Stomach smooth muscle (tissue), 2 donors: ENCODE measurements around the gene TSFM.

Source experiments
- H3K27ac ChIP-seq: one replicate; pipeline ENCODE4 v1.7.0; 2013; ENCODE audit warnings: mild to moderate bottlenecking, low read length, inconsistent platforms
- H3K27me3 ChIP-seq, 2 donors: one replicate each; pipeline ENCODE4 v1.7.0; 2013; ENCODE audit warnings: low read length in 2 of 2; ENCODE audit not compliant: insufficient read depth in 2 of 2, control insufficient read depth in 1 of 2
- H3K36me3 ChIP-seq, 2 donors: one replicate each; pipeline ENCODE4 v1.7.0; 2013; ENCODE audit warnings: low read length in 2 of 2; ENCODE audit not compliant: control insufficient read depth in 2 of 2, insufficient read depth in 2 of 2
- H3K4me1 ChIP-seq: one replicate; pipeline ENCODE4 v1.7.0; 2013; ENCODE audit warnings: low read length; ENCODE audit not compliant: control insufficient read depth, insufficient read depth
- H3K4me3 ChIP-seq, 2 donors: one replicate each; pipeline ENCODE4 v1.7.0; 2013; ENCODE audit warnings: low read length in 2 of 2
- H3K9ac ChIP-seq, 2 donors: one replicate each; pipeline ENCODE4 v1.7.0; 2013; ENCODE audit warnings: low read length in 2 of 2, mild to moderate bottlenecking in 1 of 2
- H3K9me3 ChIP-seq, 2 donors: one replicate each; pipeline ENCODE4 v1.7.0; 2013; ENCODE audit warnings: low read length in 2 of 2; ENCODE audit not compliant: control insufficient read depth in 2 of 2
- donor health status: healthy.
- donor health status: Pancreatic carcinoma.

Gene TSFM

DNA sequence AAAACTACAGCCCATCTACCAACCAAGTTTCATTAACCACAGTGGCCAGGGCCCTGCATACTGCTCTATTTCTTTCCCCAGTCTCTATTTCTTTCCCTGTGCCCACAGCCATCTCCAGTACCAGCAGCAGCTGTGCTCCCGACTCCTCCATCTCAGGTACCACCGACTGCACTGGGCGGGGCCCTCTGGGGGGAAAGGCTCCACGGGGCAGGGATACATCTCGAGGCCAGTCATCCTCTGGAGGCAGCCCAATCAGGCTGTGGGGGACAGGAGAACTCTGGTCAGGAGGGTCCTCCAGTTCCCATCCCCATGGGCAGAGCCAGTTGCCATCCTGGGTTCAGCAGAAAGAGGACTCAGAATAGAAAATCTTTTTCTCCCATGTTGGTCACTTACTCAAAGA is 33.5 kb upstream of the TSFM start:
- Histone ChIP-seq H3K4me3 (no peak overlapping the region), H3K27ac (no peak overlapping the region), H3K4me1 (peaks cover 26% of the 10 kb centered on the region), H3K36me3 (peaks cover 15% of the 10 kb centered on the region in 2 donors), H3K9ac (no peak overlapping the region), H3K9me3 (no peaks in the 10 kb centered on the region), H3K27me3 (no peaks in the 10 kb centered on the region)

DNA sequence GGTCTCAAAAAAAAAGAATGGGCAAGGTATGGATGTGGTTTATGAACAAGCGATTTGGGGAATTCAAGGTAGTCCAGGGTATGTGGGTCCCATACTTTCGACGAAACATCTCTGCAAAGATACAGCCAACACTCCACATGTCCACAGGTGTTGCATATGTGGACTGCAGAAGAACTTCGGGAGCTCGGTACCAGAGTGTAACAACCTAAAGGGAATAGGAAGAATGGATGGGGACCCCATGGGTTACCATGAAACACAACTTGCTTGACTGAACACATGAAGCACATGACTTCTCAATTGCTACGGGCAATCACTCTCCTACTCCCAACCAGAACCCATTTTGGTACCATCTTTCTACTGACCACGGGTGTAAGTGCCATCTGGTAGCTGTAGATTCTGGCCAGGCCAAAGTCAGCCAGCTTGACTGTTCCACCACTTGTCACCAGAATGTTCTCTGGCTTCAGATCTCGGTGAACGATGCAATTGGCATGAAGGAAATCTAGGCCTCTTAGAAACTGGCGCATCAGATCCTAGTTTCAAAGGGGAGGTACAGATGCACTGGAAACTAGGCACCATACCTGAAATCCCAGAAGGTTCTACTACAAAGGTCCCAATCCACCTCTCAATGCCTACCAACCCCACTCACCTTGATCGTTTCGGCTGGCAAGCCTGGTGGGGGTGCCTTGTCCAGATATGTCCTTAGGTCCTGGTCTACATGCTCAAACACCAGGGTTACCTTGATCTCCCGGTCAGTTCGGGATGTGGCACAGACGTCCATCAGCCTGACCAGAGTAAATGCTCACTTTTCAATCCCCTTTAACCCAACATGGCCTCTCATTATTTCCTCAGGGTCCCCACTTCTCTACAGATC is 31.8 kb upstream of the TSFM start:
- H3K36me3 ChIP-seq, result peaks cover 15% of the 10 kb centered on the region in 2 donors
- no peaks in the 10 kb centered on the region for H3K9me3 ChIP-seq
- H3K27me3 ChIP-seq, result no peaks in the 10 kb centered on the region
- peak overlapping the region; percentile 88 to 92 for H3K9ac ChIP-seq
- H3K27ac ChIP-seq, result peak overlapping the region; percentile 80
- H3K4me3 ChIP-seq, result peak overlapping the region; percentile 73 to 87
- peaks cover 27% of the 10 kb centered on the region for H3K4me1 ChIP-seq

DNA sequence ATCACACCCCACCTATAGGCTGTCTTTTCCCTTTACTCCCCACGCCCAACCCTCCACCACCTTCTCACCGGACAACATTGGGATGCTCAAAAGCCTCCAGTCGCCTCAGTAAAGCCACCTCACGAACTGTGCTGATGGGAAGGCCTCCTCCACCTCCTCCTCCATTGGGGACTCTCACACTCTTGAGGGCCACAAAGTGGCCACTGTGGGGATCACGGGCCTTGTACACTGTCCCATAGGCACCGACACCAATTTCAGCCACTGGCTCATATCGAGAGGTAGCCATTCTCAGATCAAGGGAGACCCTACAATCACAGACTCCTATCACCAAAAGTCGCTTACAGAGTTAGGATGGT is 31.2 kb upstream of the TSFM start:
- Histone ChIP-seq H3K36me3 (peaks cover 15% of the 10 kb centered on the region in 2 donors), H3K9me3 (no peaks in the 10 kb centered on the region), H3K4me3 (peak overlapping the region; percentile 73 to 87), H3K27ac (peak overlapping the region; percentile 80), H3K9ac (peak overlapping the region; percentile 88 to 92), H3K27me3 (no peaks in the 10 kb centered on the region), H3K4me1 (peaks cover 29% of the 10 kb centered on the region)

DNA sequence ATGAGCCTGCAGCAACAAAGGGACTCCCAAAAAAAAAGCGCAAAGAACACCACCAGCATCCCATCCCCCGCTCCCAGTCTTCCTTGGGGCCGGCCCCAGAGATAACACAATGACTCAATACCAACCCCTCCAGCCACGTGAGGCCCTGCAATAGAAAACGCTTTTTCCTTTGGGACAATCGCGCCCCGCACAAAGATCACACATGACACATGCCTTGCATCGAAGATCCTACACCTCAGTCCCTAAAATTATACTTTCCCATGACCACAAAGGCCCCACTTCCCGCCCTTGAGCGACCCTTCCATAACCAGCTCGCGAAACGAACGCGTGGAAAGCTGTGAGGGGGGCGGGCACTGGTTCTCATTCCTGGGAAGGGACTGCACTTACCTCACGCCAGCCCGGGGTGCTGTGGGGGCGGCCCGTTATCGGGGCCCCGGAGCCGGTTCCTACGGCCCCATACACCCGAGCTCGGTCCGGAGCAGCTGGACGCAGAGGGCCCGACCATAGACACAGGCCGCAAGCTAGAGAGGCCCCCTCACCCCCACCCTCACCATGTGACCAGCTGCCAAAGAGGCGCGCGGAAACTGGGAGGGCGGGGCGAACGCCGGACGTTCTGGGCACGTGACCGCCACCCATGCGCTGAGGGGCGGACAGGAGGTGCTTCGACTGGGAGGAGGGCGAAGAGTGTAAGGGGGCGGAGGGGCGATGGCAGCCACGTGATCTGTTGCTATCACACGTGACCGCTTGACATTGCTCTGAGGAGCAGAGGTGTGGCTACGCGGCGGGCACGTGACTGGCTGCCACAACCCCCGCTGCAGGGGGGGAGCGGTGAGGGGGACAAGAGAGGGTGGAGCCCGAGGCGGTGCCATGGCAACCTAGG is 30.6 kb upstream of the TSFM start, which contains the start of gene CDK4:
TSS of gene CDK4 (minus strand) at position 523 of the 880 bp plus-strand sequence. CDS start 593 bp downstream, outside the sequence.
- H3K9me3 ChIP-seq, result no peaks in the 10 kb centered on the region
- H3K27me3 ChIP-seq, result no peaks in the 10 kb centered on the region
- H3K9ac ChIP-seq, result peak within 1 kb of the TSS; percentile 88 to 92
- H3K4me3 ChIP-seq, result peak within 1 kb of the TSS; percentile 78 to 87
- H3K4me1 ChIP-seq, result peaks cover 29% of the 10 kb centered on the region
- H3K27ac ChIP-seq, result peak within 1 kb of the TSS; percentile 80
- peaks cover 15% of the 10 kb centered on the region in 2 donors for H3K36me3 ChIP-seq

DNA sequence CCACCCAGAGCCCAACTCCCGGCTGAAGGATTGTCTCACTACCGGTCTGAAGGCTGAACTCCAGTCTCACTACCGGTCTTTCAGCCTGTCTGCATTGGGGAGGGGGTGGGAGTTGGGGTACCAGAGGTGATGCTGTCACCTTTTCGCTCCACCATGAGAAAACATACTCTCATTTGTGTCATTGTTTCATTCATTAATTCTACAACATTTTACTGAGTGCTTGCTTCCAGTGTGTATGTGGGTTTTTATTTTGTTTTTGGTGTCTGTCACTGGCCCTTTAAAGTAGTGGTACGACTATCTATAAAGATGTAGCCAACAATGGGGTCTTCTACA is 30.0 kb upstream of the TSFM start:
- Histone ChIP-seq H3K4me3 (peak overlapping the region; percentile 78 to 87), H3K27me3 (no peaks in the 10 kb centered on the region), H3K9me3 (no peaks in the 10 kb centered on the region), H3K27ac (no peak overlapping the region), H3K9ac (peak overlapping the region in 1 of 2 donors; percentile 65), H3K4me1 (peaks cover 29% of the 10 kb centered on the region), H3K36me3 (peaks cover 14 to 15% of the 10 kb centered on the region in 2 donors)

DNA sequence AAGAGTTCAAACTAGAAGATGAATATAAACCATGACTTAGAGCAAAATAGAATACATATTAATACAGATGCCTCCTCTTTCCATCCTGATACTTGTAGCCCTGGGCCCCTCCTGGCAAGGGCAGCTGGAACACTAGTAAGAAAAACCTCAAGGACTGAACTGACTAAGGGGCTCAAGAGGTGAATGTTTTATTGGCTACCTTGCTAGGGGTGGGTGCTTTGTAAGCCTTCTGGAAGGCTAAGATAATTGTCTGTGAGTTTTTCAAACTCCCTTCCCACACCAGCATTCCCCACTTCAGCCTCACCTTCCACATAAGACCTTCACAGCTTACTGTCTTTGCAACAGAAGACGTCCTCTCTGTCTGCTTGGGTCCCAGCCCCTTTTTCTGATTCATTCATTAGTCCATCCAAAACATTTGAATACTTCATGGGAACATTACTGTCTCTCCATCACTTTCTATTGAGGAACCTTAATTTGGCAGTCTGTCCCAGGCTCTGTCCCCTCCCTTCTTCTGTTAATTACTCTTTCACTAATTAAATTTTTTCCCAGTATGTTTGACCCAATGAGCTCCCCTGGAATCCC is 28.7 kb upstream of the TSFM start:
- Histone ChIP-seq H3K9ac (no peak overlapping the region), H3K27ac (no peak overlapping the region), H3K27me3 (no peaks in the 10 kb centered on the region), H3K9me3 (no peaks in the 10 kb centered on the region), H3K36me3 (peaks cover 18 to 23% of the 10 kb centered on the region in 2 donors), H3K4me3 (peak overlapping the region in 1 of 2 donors; percentile 77), H3K4me1 (peaks cover 29% of the 10 kb centered on the region)

DNA sequence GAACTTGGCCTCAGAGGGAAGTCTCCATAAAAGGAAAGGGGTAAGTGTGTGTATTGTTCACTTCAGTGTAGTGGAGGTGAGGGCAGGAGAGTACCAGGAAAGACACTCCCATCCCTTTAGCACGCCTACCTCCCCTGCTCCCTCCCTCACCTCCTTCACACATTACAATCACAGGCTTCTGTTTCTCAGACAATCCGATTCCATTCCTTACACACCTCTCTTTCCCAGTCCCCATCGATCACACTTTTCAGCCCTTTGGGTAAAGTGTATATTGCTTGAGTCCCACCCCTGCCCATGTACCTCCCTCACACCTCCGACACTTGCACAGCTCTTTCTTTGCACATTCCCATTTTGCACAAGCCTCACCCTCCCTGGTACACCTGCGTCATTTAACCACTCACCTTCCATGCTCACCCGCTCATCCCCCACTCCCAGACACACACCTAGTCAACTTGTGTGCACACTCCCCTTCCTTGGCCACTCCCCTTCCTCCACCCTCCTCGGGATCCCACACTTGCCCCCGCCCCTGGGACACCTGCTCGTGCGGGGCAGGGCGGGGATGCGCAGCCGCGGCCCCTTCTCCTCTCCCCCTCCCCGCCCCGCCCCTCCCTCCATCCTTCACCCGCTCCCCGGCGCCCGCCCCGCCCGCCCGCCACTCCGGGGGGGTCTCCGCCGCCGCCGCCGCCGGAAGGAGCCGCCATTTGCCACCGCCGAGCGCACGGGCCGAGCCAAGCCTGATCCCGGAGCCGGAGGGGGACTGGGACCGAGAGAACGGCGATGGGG is 28.0 kb upstream of the TSFM start, which contains the start of gene MARCHF9:
TSS of gene MARCHF9 (plus strand) at position 693 of the 783 bp plus-strand sequence. CDS start 426 bp downstream, outside the sequence.
- Histone ChIP-seq H3K4me1 (peaks cover 29% of the 10 kb centered on the region), H3K36me3 (peaks cover 21 to 27% of the 10 kb centered on the region in 2 donors), H3K27me3 (no peaks in the 10 kb centered on the region), H3K9ac (peak within 1 kb of the TSS; percentile 51), H3K4me3 (peak within 1 kb of the TSS; percentile 70 to 77), H3K27ac (no peak within 1 kb of the TSS), H3K9me3 (no peaks in the 10 kb centered on the region)

DNA sequence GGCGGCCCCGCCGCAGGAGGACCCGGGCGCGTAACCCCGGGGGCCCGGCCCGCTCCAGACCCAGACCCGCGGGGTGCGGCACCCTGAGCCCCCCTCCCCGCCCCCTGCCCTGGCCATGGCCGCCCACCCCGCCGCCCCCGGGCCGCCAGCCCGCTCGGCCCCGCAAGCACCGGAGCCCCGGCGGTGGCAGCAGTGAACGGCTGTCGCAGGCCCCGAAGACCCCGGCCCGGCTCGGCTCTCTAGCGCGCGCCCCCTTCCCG is 27.5 kb upstream of the TSFM start:
- Histone ChIP-seq H3K27ac (no peak overlapping the region), H3K9me3 (no peaks in the 10 kb centered on the region), H3K36me3 (peaks cover 21 to 26% of the 10 kb centered on the region in 2 donors), H3K4me3 (peak overlapping the region in 1 of 2 donors; percentile 77), H3K4me1 (peaks cover 29% of the 10 kb centered on the region), H3K27me3 (no peaks in the 10 kb centered on the region), H3K9ac (no peak overlapping the region)

DNA sequence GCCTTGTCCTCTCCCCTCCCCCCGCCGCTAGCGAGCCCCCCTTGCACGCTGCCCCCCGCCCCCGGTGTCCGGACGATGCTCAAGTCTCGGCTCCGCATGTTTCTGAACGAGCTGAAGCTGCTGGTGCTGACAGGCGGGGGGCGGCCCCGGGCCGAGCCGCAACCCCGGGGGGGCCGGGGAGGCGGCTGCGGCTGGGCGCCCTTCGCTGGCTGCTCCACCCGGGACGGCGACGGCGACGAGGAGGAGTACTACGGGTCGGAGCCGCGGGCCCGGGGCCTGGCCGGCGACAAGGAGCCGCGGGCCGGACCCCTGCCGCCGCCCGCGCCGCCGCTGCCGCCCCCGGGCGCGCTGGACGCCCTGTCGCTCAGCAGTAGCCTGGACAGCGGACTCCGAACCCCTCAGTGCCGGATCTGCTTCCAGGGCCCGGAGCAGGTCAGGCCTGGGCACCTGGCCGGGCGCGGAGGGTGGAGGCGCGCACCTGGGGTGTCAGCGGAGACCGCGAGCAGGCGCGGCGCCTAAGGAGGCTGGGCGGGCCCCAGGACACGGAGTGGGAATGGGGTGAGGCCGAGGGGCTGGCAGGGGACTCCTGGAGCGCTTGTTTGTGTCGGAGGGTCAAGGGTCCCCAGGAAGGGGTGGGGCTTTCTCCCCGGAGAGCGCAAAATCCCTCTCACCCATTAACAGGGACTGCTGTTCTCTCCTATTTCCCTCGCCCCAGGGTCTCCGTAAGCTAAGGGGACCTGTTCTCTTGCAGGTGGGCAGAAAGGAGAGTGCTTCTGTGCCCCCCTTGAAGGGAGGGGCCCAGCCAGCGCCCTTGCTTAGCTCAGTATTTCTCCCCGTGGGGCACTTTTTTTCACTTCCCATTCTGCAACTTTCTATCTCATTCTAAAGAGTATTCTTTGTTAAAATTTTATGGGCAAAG is 26.9 kb upstream of the TSFM start:
- Histone ChIP-seq H3K9me3 (no peaks in the 10 kb centered on the region), H3K27ac (no peak overlapping the region), H3K27me3 (no peaks in the 10 kb centered on the region), H3K4me3 (peak overlapping the region; percentile 33 to 77), H3K9ac (peak overlapping the region; percentile 51), H3K36me3 (peaks cover 17 to 21% of the 10 kb centered on the region in 2 donors), H3K4me1 (peaks cover 28% of the 10 kb centered on the region)
